B cell (primary cell): ENCODE data around the gene RAB30. TPM values are rescaled to one million over a fixed set of nuclear protein-coding genes. Genes with fewer than 3 reads are reported as not detected.
A peak's percentile ranks its signal among the peaks of the same experiment; 100 is the strongest.

Source experiments
- ATAC-seq: fragments of 200-7000 bp; cut with Tn5 transposase; one replicate; pipeline ENCODE4 v1.10.0; 2021; ENCODE audit warnings: low read depth, mild to moderate bottlenecking, moderate number of reproducible peaks, moderate library complexity
- CTCF ChIA-PET: fragments of 350-600 bp; sonication (Branson Sonifier 250); formaldehyde crosslinking; loops from one replicate; lab custom pipeline; 2021; ENCODE audit warnings: antibody characterized with exemption, inconsistent platforms; lab: Charles Lee
- POLR2A ChIA-PET: fragments of 350-600 bp; sonication (Branson Sonifier 250); formaldehyde crosslinking; loops from one replicate; lab custom pipeline; 2021; ENCODE audit warnings: antibody characterized with exemption; lab: Charles Lee
- DNase-seq: peaks from one replicate; pipeline ENCODE4 v3.0.0; 2013
- H2AFZ ChIP-seq: 2 replicates; pipeline ENCODE4 v1.6.1; 2012; ENCODE audit warnings: mild to moderate bottlenecking, low read depth, low read length; ENCODE audit not compliant: insufficient read depth, poor library complexity, severe bottlenecking
- H3K27ac ChIP-seq, 2 donors: 1 replicate in 1 of 2; 2 replicates in 1 of 2; pipeline ENCODE4 v1.5.1; 2012 to 2013; ENCODE audit warnings: low read length in 2 of 2, mild to moderate bottlenecking in 2 of 2, moderate library complexity in 1 of 2
- H3K27me3 ChIP-seq, 4 experiments: fragments of 200-600 bp in 1 of 4; sonication (generic) in 1 of 4; replicated peaks in 1 of 4; 1 replicate in 2 of 4; 2 replicates in 2 of 4; pipeline versions ENCODE4 v1.6.1 to v1.7.0; 2013 to 2016; ENCODE audit warnings: low read length in 3 of 4, mild to moderate bottlenecking in 2 of 4, mixed read lengths in 1 of 4, moderate library complexity in 1 of 4; ENCODE audit not compliant: insufficient read depth in 4 of 4, control insufficient read depth in 3 of 4; ENCODE audit errors: control extremely low read depth in 1 of 4
- H3K36me3 ChIP-seq, 2 experiments: replicated peaks in 1 of 2; 1 replicate in 1 of 2; 2 replicates in 1 of 2; pipeline versions ENCODE4 v1.6.1 to v1.7.1; 2013; ENCODE audit warnings: low read length in 1 of 2; ENCODE audit not compliant: insufficient read depth in 2 of 2, control insufficient read depth in 1 of 2; ENCODE audit errors: control extremely low read depth in 1 of 2, extremely low read depth in 1 of 2
- H3K4me1 ChIP-seq, 2 donors: fragments of 200-600 bp in 1 of 2; sonication (generic) in 1 of 2; 1 replicate in 1 of 2; 2 replicates in 1 of 2; pipeline versions ENCODE4 v1.5.1 to v1.6.1; 2013 to 2017; ENCODE audit warnings: low read length in 2 of 2; ENCODE audit not compliant: control insufficient read depth in 2 of 2, insufficient read depth in 2 of 2
- H3K4me2 ChIP-seq: replicated peaks from 2 replicates; pipeline ENCODE3; 2012; ENCODE audit warnings: mild to moderate bottlenecking, low read depth, low read length; ENCODE audit not compliant: poor library complexity, severe bottlenecking
- H3K4me3 ChIP-seq, 5 experiments: fragments of 200-600 bp in 1 of 5; sonication (generic) in 1 of 5; 1 replicate in 3 of 5; 2 replicates in 2 of 5; pipeline versions ENCODE4 v1.5.1 to v1.7.0; 2011 to 2016; ENCODE audit warnings: low read length in 4 of 5, mild to moderate bottlenecking in 4 of 5, low read depth in 2 of 5, control low read depth in 1 of 5, moderate library complexity in 1 of 5; ENCODE audit not compliant: insufficient read depth in 1 of 5; ENCODE audit errors: control extremely low read depth in 1 of 5, extremely low read depth in 1 of 5
- H3K79me2 ChIP-seq: fragments of 200-600 bp; sonication (generic); one replicate; pipeline ENCODE4 v1.6.0; 2016; ENCODE audit warnings: low read length; ENCODE audit not compliant: control insufficient read depth, insufficient read depth
- H3K9ac ChIP-seq: fragments of 200-600 bp; sonication (generic); 2 replicates; pipeline ENCODE4 v1.6.1; 2017; ENCODE audit warnings: mild to moderate bottlenecking, low read length, moderate library complexity
- H3K9me3 ChIP-seq, 3 donors: one replicate each; pipeline versions ENCODE4 v1.6.1 to v1.7.1; 2013; ENCODE audit warnings: low read length in 2 of 3; ENCODE audit not compliant: control insufficient read depth in 2 of 3, insufficient read depth in 1 of 3; ENCODE audit errors: control extremely low read depth in 1 of 3
- H4K20me1 ChIP-seq: 2 replicates; pipeline ENCODE4 v1.6.0; 2012; ENCODE audit warnings: mild to moderate bottlenecking, low read length; ENCODE audit not compliant: insufficient read depth, control insufficient read depth, poor library complexity, severe bottlenecking
- H3K27ac Mint-ChIP-seq: one replicate; pipeline ENCODE4 v1.8.0; 2021; ENCODE audit warnings: mixed read lengths
- H3K27me3 Mint-ChIP-seq: one replicate; pipeline ENCODE4 v1.8.0; 2021; ENCODE audit warnings: mixed read lengths
- H3K4me1 Mint-ChIP-seq: one replicate; pipeline ENCODE4 v1.8.0; 2021; ENCODE audit warnings: mixed read lengths
- H3K4me3 Mint-ChIP-seq: one replicate; pipeline ENCODE4 v1.8.0; 2021; ENCODE audit warnings: mixed read lengths
- H3K9me3 Mint-ChIP-seq: one replicate; pipeline ENCODE4 v1.8.0; 2022; ENCODE audit warnings: mixed read lengths; ENCODE audit not compliant: insufficient read depth
- CTCF ChIP-seq: fragments of 200-600 bp; IDR thresholded peaks from one replicate; pipeline ENCODE4 v1.8.0; 2022; ENCODE audit warnings: antibody characterized with exemption, mild to moderate bottlenecking
- EZH2 ChIP-seq: IDR thresholded peaks from 2 replicates; pipeline ENCODE4 v1.6.1; 2012; ENCODE audit warnings: borderline replicate concordance, low read depth, mild to moderate bottlenecking, moderate library complexity, low read length; ENCODE audit not compliant: insufficient read depth, poor library complexity, severe bottlenecking
- WGBS: methylation state at CpG from one replicate; pipeline ENCODE4 v1.1.5; 2013; ENCODE audit warnings: missing lambda C conversion rate; ENCODE audit not compliant: insufficient coverage; 5-methylcytosine and 5-hydroxymethylcytosine counted together
- intact Hi-C: fragments of 100-400 bp; cut with micrococcal nuclease; formaldehyde crosslinking; loops from one replicate; pipeline ENCODE4 v1.10.0; 2022
- polyA minus RNA-seq: library from RNA; depleted of rRNA, polyadenylated mRNA; stranded (reverse); fragments of >200 nt; gene quantifications from 2 replicates; pipeline ENCODE4 v1.2.3, GENCODE V29; 2012
- polyA plus RNA-seq: library from polyadenylated mRNA; depleted of rRNA; stranded (reverse); fragments of >200 nt; gene quantifications from 2 replicates; pipeline ENCODE4 v1.2.3, GENCODE V29; 2012
- total RNA-seq, 2 donors: library from RNA; stranded (reverse); fragments of 120-200 nt in 1 of 2; gene quantifications; 1 replicate in 1 of 2; 2 replicates in 1 of 2; pipeline versions ENCODE4 v1.2.3 to v1.2.4, GENCODE V29; 2013 to 2022

Gene RAB30
- total RNA-seq (208 and 214 TPM in 2 replicates), polyA plus RNA-seq (26.6 and 57.5 TPM in 2 replicates), polyA minus RNA-seq (79.6 and 135 TPM in 2 replicates)
- 103 TPM for total RNA-seq (2013)

- Histone ChIP-seq H3K9ac (peak within 1 kb of the TSS; percentile 97), H3K4me3 (peak within 1 kb of the TSS; percentile 74 to 100 (median 94)), H3K36me3 (peaks cover 2 to 18% of the 10 kb centered on the region in 2 experiments), H4K20me1 (peaks cover 11% of the 10 kb centered on the region), H3K4me1 (peaks cover 51 to 53% of the 10 kb centered on the region in 2 donors), H3K27ac (peak within 1 kb of the TSS; percentile 94), H3K4me2 (peak within 1 kb of the TSS; percentile 77), H3K79me2 (peaks cover 88% of the 10 kb centered on the region), H2AFZ (peak within 1 kb of the TSS; percentile 75), H3K9me3 (no peaks in the 10 kb centered on the region), H3K27me3 (no peaks in the 10 kb centered on the region)
- ChIA-PET CTCF (interaction anchor here (0.7 to 3.1 kb wide), 10 partner anchors 9 to 178 kb away, joined by 3 to 14 read pairs (median 4); partner anchors contain the start of gene PCF11), POLR2A (interaction anchor here (0.6 to 3.5 kb wide), 10 partner anchors 9 to 171 kb away, joined by 3 to 42 read pairs (median 4); partner anchors contain the start of genes DDIAS and PCF11)
- Mint-ChIP-seq H3K4me3 (no peak within 1 kb of the TSS), H3K27me3 (no peaks in the 10 kb centered on the region), H3K4me1 (peaks cover 54% of the 10 kb centered on the region), H3K27ac (no peak within 1 kb of the TSS), H3K9me3 (no peaks in the 10 kb centered on the region)
- intact Hi-C loops: loop anchor here (1.0 to 5.0 kb wide), 9 partner anchors 8 to 215 kb away; partner anchors contain the start of genes ANKRD42, CCDC90B and DDIAS
- no peak for TF ChIP-seq EZH2
- TF ChIP-seq CTCF: no peak
- WGBS: under 1% methylated on average over 34 of the region's 35 CpGs
- peak; percentile 92 for ATAC-seq
- peak; percentile 97 for DNase-seq
Measured at GRCh38 chr11:83071567-83072349, at the start of gene RAB30. TSS of gene RAB30 (minus strand) at chr11:83071897. CDS start at chr11:82997316, 74,581 bp downstream.

- Mint-ChIP-seq H3K27ac (peak overlapping the region; percentile 41), H3K27me3 (no peaks in the 10 kb centered on the region), H3K9me3 (no peaks in the 10 kb centered on the region), H3K4me3 (no peak overlapping the region), H3K4me1 (peaks cover 35% of the 10 kb centered on the region)
- DNase-seq: no peak
- Histone ChIP-seq H3K79me2 (peaks cover 15% of the 10 kb centered on the region), H4K20me1 (no peaks in the 10 kb centered on the region), H3K27ac (no peak overlapping the region), H3K9me3 (no peaks in the 10 kb centered on the region), H3K36me3 (no peaks in the 10 kb centered on the region), H3K4me3 (no peak overlapping the region), H3K27me3 (no peaks in the 10 kb centered on the region), H3K4me2 (no peak overlapping the region), H3K4me1 (peaks cover 29 to 31% of the 10 kb centered on the region in 2 donors), H2AFZ (peak overlapping the region; percentile 37), H3K9ac (no peak overlapping the region)
- CTCF ChIA-PET: interaction anchor here (0.7 to 1.5 kb wide), 2 partner anchors 10 to 257 kb away, joined by 3 read pairs; no protein-coding TSS in a partner anchor
- no peak for ATAC-seq
- TF ChIP-seq CTCF: no peak
- no peak for TF ChIP-seq EZH2
- intact Hi-C loops: no loop called here
- POLR2A ChIA-PET: no interaction called here
Measured at GRCh38 chr11:83120327-83120726, 48.6 kb upstream of the RAB30 start.
